A549 treated with AZD2906 at 1 μM for 4 hours (cell line): ENCODE measurements around the gene KLHL7. TPM values are rescaled to one million over a fixed set of nuclear protein-coding genes. Genes with fewer than 3 reads are reported as not detected.

ENCODE experiments used
- total RNA-seq: library from RNA; stranded (reverse); fragments of 200-300 nt; extraction: Qiagen RNA extraction; gene quantifications from 5 replicates; pipeline ENCODE4 v1.2.3, GENCODE V29; 2022

Gene KLHL7, protein sequence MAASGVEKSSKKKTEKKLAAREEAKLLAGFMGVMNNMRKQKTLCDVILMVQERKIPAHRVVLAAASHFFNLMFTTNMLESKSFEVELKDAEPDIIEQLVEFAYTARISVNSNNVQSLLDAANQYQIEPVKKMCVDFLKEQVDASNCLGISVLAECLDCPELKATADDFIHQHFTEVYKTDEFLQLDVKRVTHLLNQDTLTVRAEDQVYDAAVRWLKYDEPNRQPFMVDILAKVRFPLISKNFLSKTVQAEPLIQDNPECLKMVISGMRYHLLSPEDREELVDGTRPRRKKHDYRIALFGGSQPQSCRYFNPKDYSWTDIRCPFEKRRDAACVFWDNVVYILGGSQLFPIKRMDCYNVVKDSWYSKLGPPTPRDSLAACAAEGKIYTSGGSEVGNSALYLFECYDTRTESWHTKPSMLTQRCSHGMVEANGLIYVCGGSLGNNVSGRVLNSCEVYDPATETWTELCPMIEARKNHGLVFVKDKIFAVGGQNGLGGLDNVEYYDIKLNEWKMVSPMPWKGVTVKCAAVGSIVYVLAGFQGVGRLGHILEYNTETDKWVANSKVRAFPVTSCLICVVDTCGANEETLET
- 21.0 to 25.0 TPM (median 22.5 TPM) in 5 replicates for total RNA-seq

GRCh38 chr7:23105644-23106056, at the start of gene KLHL7:
TSS of gene KLHL7 (plus strand) at chr7:23105785. CDS start at chr7:23106027, 242 bp downstream.

GRCh38 chr7:23181684-23182553, 76.3 kb downstream of the KLHL7 start, which contains the start of gene NUP42:
TSS of gene NUP42 (plus strand) at chr7:23182048. CDS start at chr7:23182086, 38 bp downstream.

Other genes with a start within 250 kb of the KLHL7 start
- 15.2 to 27.7 TPM (median 18.7 TPM) in 5 replicates for gene HYCC1, start 91.7 kb upstream of the KLHL7 start, total RNA-seq
- 21.7 to 29.8 TPM (median 24.4 TPM) in 5 replicates for gene NUP42, start 76.3 kb downstream of the KLHL7 start, total RNA-seq
- gene GPNMB, start 141.0 kb downstream of the KLHL7 start, total RNA-seq = 2.2 to 3.5 TPM (median 3.1 TPM) in 5 replicates
- 76.5 to 101 TPM (median 95.9 TPM) in 5 replicates for gene MALSU1, start 193.6 kb downstream of the KLHL7 start, total RNA-seq